Breast epithelium (tissue), 3 donors: ENCODE data around the gene WDTC1.
"Not testable (repeated sequence)": the region's sequence is repeated elsewhere in the genome, so short reads cannot be mapped to it uniquely, and the experiment has no call there.

Experiments
- POLR2A ChIP-seq: fragments of 450-650 bp; IDR thresholded peaks from one replicate; pipeline ENCODE4 v1.6.1; 2016; ENCODE audit warnings: antibody characterized with exemption, mild to moderate bottlenecking, moderate library complexity
- TF ChIP-seq, protein P1 (sequence below), 3 donors: fragments of 450-650 bp; IDR thresholded peaks; one replicate each; pipeline ENCODE4 v1.5.1; 2016 to 2017; ENCODE audit warnings: antibody characterized with exemption in 3 of 3, mild to moderate bottlenecking in 3 of 3, moderate library complexity in 3 of 3

DNA sequence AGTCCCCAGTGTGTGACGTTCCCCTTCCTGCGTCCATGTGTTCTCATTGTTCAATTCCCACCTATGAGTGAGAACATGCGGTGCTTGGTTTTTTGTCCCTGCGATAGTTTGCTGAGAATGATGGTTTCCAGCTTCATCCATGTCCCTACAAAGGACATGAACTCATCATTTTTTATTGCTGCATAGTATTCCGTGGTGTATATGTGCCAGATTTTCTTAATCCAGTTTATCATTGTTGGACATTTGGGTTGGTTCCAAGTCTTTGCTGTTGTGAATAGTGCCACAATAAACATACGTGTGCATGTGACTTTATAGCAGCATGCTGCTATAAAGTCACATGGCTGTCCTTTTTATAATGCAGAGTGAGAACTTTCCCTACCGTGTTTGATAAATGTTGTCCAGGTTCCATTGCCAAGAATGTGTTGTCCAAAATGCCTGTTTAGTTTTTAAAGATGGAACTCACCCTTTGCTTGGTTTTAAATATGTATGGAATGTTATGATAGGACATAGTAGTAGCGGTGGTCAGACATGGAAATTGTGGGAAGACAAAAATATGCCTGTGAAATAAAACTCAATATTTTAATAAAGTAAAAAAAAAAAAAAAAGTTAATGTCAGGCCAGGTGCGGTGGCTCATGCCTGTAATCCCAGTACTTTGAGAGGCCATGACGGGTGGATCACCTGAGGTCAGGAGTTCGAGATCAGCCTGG, 26.1 kb upstream of the WDTC1 start:
- TF ChIP-seq, protein P1, sequence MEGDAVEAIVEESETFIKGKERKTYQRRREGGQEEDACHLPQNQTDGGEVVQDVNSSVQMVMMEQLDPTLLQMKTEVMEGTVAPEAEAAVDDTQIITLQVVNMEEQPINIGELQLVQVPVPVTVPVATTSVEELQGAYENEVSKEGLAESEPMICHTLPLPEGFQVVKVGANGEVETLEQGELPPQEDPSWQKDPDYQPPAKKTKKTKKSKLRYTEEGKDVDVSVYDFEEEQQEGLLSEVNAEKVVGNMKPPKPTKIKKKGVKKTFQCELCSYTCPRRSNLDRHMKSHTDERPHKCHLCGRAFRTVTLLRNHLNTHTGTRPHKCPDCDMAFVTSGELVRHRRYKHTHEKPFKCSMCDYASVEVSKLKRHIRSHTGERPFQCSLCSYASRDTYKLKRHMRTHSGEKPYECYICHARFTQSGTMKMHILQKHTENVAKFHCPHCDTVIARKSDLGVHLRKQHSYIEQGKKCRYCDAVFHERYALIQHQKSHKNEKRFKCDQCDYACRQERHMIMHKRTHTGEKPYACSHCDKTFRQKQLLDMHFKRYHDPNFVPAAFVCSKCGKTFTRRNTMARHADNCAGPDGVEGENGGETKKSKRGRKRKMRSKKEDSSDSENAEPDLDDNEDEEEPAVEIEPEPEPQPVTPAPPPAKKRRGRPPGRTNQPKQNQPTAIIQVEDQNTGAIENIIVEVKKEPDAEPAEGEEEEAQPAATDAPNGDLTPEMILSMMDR (IDR thresholded peaks at IDR 0.05), result not testable (repeated sequence)
- not testable (repeated sequence) for TF ChIP-seq POLR2A
